GM21447 (cell line): ENCODE results near the gene HDAC7.
A peak's percentile ranks its signal among the peaks of the same experiment; 100 is the strongest.

Experiments used
- ATAC-seq: cut with Tn5 transposase; IDR thresholded peaks from one replicate; pipeline ENCODE4 v1.9.1; 2021; ENCODE audit not compliant: unreplicated experiment

Gene HDAC7

GRCh38 chr12:47766502-47767215 is 53.0 kb downstream of the HDAC7 start:
- ATAC-seq, result no peak

DNA sequence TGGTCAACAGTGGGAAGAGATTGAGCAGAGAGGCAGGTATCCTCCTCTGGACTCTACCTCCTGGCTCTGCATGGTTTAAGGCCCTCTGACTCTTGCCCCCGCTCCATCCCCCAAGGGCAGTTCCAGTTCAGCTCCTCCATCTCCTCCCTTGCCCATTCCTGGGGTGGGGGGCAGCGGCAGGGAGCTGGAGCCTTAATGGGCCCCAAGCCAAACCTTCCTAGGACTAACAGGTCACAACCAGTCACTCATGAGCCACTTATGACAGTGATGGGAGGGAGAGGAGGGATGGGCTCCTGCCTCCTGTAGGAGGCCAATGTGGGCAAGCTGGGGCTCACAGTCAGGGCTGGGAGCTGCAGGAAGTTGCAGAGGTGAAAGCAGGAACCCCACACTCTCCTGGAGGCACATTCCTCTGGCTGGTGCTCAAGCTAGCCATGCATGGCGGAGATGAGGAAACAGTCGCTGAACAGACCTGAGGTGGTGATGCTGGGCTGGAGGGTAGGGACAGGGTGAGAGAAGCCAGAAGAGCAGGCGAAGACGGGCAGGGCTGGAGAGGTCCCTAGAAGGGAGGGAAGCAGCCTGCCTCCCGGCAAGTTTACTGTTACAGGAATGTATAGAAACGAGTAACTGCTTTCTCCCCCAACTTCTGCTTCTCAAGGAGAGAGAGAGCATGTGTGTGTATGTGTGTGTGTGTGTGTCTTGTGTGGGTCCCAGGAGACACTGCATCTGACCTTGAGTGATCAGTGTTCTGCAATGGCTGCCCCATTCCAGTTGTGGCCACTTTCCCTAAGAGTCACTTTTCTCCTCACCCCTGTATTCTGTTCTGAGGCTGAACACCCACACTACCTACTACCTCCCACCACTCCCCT is 56.0 kb downstream of the HDAC7 start:
- no peak for ATAC-seq

- no peak for ATAC-seq
Observed at GRCh38 chr12:47762850-47763465, 56.7 kb downstream of the HDAC7 start.

DNA sequence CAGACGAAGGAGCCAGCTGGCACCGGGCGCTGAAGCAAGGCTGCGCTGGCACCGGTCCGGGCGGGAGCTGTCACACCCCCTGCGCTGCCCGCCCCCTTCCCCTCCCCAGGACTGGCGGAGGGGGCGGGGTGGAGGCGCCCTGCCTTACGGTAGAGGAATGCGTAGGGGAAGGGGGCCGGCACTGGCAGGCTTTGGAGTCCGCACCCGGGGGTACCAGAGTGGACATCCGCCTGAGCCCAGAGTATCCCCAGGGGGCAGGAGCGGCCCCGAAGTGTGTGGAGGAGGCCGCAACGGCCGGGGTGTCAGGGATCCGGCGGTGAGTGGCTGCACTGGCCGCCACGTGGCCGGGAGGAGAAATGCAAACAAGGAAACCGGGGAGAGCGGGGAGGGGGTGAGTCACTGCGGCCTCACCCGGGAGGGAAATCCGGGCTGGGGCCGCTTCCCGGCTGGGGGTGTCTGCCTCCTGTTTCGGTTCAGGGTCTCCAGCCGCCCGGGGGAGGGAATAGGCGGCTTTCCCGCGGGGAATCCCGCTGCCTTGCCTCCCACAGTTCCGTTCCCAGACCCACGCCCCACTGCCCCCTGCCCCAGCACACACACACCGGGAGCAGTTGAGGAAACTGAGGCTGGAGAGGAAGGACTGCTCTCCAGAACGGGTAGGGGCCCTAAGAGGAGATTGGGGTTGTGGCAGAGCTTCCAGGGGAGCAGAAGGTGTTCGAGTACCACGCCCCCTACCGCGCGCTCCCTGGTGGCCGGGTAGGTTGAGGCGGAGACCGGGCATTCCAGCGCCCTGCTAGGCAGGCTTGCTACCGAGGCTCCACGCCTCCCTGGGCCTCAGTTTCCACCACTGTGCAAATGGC is 60.6 kb downstream of the HDAC7 start, which contains the start of gene RAPGEF3:
RAPGEF3 (minus strand) TSS at position 47 of the 857 bp plus-strand sequence. CDS start 324 bp downstream, outside the sequence.
- peak; percentile 46 for ATAC-seq

- ATAC-seq, result no peak
Observed at GRCh38 chr12:47758584-47758833, 61.2 kb downstream of the HDAC7 start.

DNA sequence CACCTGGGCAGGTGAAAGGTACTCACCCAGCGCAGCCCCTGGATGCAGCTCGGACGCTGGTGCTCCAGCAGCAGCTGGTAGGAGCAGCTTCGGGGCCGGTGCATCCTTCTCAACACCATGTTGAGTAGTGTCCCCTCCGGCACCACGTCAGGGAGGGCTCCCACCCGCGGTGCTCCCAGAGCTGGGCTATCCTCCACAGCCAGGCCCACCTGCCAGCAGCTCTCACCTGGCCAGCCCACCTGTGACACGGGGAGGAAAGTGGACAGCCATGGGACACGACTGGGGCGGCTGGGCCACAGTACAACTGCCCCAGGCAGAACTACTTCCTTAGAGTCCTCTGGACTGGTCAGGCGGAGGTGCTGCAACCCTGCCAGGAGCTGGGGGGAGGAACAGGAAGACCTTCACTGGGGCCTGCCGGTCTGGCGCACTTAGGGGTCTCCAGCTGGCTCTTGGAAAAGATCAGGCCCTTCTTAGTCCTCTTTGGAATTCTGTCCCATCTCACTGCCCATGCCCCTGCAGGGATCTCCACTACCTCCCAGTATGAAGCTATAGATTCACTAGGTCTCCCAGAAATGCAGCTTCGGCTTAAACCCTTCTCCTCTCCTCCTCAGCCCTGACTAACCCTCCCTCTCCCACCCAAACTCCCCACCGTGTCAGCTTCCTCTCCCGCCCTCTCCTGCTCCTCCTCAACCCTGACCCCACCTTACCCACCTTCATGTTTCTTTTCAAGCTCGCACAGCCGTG is 61.7 kb downstream of the HDAC7 start:
- ATAC-seq, result no peak

DNA sequence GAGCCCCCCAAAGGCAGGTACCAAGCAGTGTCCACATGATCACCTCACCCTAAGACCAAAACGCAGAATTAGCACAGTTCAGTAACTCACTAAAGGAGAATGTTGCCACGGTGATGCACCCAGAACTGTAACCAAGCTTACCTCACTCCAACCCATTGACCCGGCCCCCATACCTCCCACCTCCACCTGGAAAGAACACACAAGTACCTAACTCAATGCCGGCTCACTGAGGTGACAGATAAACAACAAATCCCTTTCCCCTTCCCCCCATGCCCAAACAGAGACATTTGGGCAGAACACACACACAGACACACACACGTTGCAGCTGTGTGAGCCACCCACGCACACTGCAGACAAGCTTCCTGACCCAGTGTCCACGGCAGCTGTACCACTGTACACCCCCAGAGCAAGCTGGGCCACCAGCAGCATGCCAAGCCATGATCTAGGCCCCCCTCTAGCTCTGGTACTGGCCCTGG is 62.3 kb downstream of the HDAC7 start:
- ATAC-seq, result no peak

GRCh38 chr12:47755655-47756562 is 63.8 kb downstream of the HDAC7 start:
- ATAC-seq, result peak; percentile 71

DNA sequence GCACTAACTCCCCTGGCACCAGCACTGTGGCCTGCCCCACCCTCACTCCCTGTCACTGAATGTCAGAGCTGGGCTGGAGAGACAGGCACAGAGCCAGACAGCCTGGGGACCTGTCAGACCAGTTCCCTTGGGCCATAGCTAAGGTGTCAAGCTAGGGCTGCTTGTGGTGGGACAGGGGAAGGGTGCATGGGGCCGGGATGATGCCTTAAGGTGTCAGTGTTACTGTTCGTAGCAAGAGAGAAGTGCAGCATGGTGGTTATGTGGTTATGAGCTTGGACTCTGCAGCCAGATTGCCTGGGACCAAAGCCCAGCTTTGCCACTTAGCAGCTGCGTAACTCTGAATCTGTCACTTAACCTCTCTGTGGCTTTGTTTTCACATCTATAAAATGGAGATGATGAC is 64.8 kb downstream of the HDAC7 start:
- peak; percentile 19 for ATAC-seq

DNA sequence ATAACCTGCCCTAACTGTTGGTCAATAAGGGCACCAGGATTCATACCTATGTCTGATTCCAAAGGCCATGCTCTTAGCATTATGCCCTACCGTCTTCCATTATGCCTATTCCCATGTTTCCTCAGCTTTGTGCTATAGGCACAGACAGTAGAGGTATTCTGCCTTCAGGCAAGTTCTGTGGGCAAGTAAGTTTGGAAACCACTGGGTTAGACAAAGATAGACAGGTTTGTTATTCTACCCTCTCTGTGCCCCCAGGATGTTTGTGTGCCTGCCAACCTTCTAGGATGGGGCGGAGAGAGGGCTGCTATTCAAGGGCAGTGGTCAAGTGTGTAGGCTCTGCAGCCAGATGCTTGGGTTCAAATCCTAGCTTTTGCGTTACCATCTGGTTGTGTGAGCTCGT is 65.6 kb downstream of the HDAC7 start:
- ATAC-seq, result no peak

- ATAC-seq, result no peak
Observed at GRCh38 chr12:47753021-47754001, 66.4 kb downstream of the HDAC7 start.

DNA sequence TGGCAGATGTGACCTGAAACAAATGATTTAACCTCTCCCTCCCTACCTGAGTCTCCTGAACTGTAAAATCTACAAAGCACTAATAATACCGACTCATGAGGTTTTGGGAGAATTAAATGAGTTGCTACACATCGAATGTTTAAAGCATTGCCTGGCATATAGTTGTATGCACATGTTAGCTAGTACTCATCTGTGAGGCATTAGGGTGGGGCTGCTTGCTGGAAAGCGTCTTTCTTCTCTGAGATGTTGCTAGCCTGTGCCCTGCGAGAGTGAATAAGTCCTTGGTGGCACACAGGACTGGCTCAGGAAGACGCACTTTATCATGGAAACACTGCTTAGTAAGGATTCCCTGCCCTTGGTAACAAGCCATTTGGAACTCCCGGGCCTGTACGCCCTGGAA is 67.2 kb downstream of the HDAC7 start:
- no peak for ATAC-seq

DNA sequence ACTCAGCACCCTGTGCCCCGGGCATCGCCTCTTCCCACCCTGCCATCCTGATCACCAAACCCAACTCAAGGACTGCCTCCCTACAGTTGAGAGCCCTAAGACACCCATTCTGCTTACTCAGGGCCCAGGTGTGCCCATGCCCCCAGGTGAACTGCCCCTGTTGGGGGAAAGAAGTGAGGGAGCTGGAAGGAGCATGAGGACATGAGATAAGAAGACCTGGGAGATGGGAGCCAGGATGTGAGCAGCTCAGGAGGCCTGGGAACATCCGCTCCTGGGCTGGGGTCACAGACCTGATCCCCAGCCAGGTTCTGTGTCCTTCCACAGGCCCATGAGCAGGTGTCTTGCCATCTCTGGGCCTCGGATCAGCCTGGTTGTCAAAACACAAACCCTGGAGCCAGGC is 67.6 kb downstream of the HDAC7 start:
- ATAC-seq, result no peak

- no peak for ATAC-seq
Observed at GRCh38 chr12:47751561-47751960, 68.1 kb downstream of the HDAC7 start.

DNA sequence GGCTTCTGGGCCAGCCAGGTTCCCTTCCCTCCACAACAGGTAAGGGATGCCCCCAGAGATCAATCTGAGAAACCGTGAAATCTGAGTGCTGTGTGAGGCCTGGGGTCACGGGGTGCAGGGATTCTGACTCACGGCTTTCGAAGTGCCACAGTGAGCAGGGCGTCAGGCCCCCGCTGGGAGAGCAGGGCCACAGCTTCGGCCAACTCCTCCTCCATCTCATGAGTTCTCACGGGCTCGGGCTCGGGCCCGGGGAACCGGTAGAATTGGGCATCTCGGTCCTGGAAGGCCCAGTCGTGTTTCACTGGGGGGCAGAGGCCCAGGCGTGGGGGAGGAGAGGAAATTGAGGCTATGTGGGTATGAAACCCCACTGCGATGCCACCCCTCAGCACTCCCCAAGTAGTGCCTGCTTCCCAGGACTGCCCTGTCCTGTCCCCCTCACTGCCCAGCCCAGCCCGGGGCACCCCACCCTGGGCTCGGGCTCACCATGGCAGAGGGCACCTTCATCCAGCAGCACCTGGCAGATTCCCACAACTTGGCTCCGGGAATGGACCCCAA is 68.7 kb downstream of the HDAC7 start:
- no peak for ATAC-seq

DNA sequence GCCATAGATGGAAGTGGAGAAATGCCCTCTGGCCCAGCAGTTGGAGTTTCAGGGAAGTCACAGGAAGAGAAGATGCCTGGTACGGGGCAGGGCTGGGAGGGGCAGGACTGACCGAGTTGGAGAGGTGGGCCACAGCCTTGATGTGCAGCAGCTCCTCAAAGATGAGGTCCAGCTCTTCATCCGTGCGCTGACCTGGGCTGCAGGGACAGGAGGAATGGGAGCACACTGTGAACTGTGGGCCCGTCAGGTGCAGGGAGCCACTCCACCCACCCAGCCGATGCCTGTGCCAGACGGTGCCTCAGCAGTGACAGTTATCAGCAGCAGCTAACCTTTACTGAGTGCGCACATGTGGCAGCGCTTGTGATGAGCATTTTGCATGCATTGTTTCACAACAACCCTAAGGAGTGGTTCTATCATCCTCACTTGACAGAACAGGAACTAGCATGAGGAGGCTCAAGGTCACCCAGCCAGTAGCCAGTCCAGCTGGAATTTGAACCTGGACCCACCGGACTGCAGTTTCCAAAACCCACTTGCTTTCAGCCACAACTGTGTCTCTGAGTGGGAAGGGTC is 69.4 kb downstream of the HDAC7 start:
- ATAC-seq, result no peak

DNA sequence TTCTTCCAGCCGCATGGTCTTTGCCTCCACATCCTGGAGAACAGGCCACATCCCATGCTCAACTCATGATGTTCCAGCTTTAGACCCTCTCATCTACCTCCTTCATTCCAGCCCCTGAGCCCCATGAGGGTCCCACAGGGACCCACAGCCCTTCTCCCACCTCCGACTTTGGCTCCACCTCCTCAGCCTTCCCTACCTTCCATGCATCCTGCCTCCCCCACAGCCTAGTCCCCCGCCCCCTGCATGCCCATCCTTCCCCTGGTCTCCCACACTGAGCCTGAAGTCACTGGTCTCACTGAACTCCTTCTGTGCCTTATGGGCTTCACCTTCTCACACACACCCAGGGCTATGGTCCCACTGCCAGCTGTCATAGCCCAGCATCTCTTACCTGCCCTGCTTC is 70.8 kb downstream of the HDAC7 start:
- ATAC-seq, result no peak

- no peak for ATAC-seq
Observed at GRCh38 chr12:47748507-47748828, 71.2 kb downstream of the HDAC7 start.
